ENCODE results near the gene ADAMTSL5. TPM values are rescaled to one million over a fixed set of nuclear protein-coding genes. Genes with fewer than 3 reads are reported as not detected.

The ADAMTSL5 gene
- total and polyA plus RNA-seq, 2 donors = 4.1 to 9.4 TPM

- no peak overlapping the region for H3K27ac ChIP-seq (ENCODE audit: low read depth)
- WGBS = 81% methylated on average over 16 of the region's 16 CpGs
- H3K4me3 ChIP-seq (ENCODE audit: low read depth, low read length) = no peak overlapping the region
- no peak for DNase-seq (ENCODE audit: extremely low spot score)
- no peaks in the 10 kb centered on the region for H3K4me1 ChIP-seq (ENCODE audit: insufficient read depth)
- H3K36me3 ChIP-seq (ENCODE audit: insufficient read depth) = no peaks in the 10 kb centered on the region
Observed at GRCh38 chr19:1457892-1458291, 54.9 kb downstream of the ADAMTSL5 start.

GRCh38 chr19:1457031-1457739 is 55.6 kb downstream of the ADAMTSL5 start:
- Histone ChIP-seq H3K36me3 (ENCODE audit: insufficient read depth) (no peaks in the 10 kb centered on the region), H3K27ac (ENCODE audit: low read depth) (no peak overlapping the region), H3K4me3 (ENCODE audit: low read depth, low read length) (no peak overlapping the region), H3K4me1 (ENCODE audit: insufficient read depth) (no peaks in the 10 kb centered on the region)
- no peak for DNase-seq (ENCODE audit: extremely low spot score)
- 16% methylated on average over 48 of the region's 48 CpGs for WGBS

GRCh38 chr19:1456121-1456900 is 56.5 kb downstream of the ADAMTSL5 start:
- H3K4me1 ChIP-seq (ENCODE audit: insufficient read depth) = no peaks in the 10 kb centered on the region
- WGBS = 38% methylated on average over 43 of the region's 43 CpGs
- no peak overlapping the region for H3K4me3 ChIP-seq (ENCODE audit: low read depth, low read length)
- no peak overlapping the region for H3K27ac ChIP-seq (ENCODE audit: low read depth)
- H3K36me3 ChIP-seq (ENCODE audit: insufficient read depth) = no peaks in the 10 kb centered on the region
- no peak for DNase-seq (ENCODE audit: extremely low spot score)

GRCh38 chr19:1455336-1456120 is 57.3 kb downstream of the ADAMTSL5 start:
- H3K36me3 ChIP-seq (ENCODE audit: insufficient read depth) = no peaks in the 10 kb centered on the region
- no peak overlapping the region for H3K4me3 ChIP-seq (ENCODE audit: low read depth, low read length)
- WGBS = 6% methylated on average over 42 of the region's 42 CpGs
- H3K27ac ChIP-seq (ENCODE audit: low read depth) = no peak overlapping the region
- no peaks in the 10 kb centered on the region for H3K4me1 ChIP-seq (ENCODE audit: insufficient read depth)
- no peak for DNase-seq (ENCODE audit: extremely low spot score)

Other genes with a start within 250 kb of the ADAMTSL5 start
- gene CIRBP, start 243.7 kb downstream of the ADAMTSL5 start, total RNA-seq = 267 TPM
- gene CIRBP, start 243.7 kb downstream of the ADAMTSL5 start, polyA plus RNA-seq = 536 TPM
- gene FAM174C, start 237.5 kb downstream of the ADAMTSL5 start, total RNA-seq = 4.9 TPM
- gene FAM174C, start 237.5 kb downstream of the ADAMTSL5 start, polyA plus RNA-seq = 55.9 TPM
- gene EFNA2, start 227.1 kb downstream of the ADAMTSL5 start, total RNA-seq = 0.32 TPM
- 0.09 TPM for gene EFNA2, start 227.1 kb downstream of the ADAMTSL5 start, polyA plus RNA-seq
- gene NDUFS7, start 129.1 kb downstream of the ADAMTSL5 start, total RNA-seq = 26.4 TPM
- 173 TPM for gene NDUFS7, start 129.1 kb downstream of the ADAMTSL5 start, polyA plus RNA-seq
- 10.3 TPM for gene GAMT, start 111.5 kb downstream of the ADAMTSL5 start, total RNA-seq
- 18.5 TPM for gene GAMT, start 111.5 kb downstream of the ADAMTSL5 start, polyA plus RNA-seq
- 37.0 TPM for gene DAZAP1, start 105.4 kb downstream of the ADAMTSL5 start, total RNA-seq
- 71.5 TPM for gene DAZAP1, start 105.4 kb downstream of the ADAMTSL5 start, polyA plus RNA-seq
- 507 TPM for gene RPS15, start 74.6 kb downstream of the ADAMTSL5 start, total RNA-seq
- gene RPS15, start 74.6 kb downstream of the ADAMTSL5 start, polyA plus RNA-seq = 3,233 TPM
- gene APC2, start 62.9 kb downstream of the ADAMTSL5 start, total RNA-seq = 1.2 TPM
- gene APC2, start 62.9 kb downstream of the ADAMTSL5 start, polyA plus RNA-seq = 0.66 TPM
- gene C19orf25, start 33.8 kb downstream of the ADAMTSL5 start, total RNA-seq = 15.0 TPM
- gene C19orf25, start 33.8 kb downstream of the ADAMTSL5 start, polyA plus RNA-seq = 40.5 TPM
- 1.6 TPM for gene PCSK4, start 22.7 kb downstream of the ADAMTSL5 start, total RNA-seq
- 2.7 TPM for gene PCSK4, start 22.7 kb downstream of the ADAMTSL5 start, polyA plus RNA-seq
- 4.9 TPM for gene REEP6, start 21.8 kb downstream of the ADAMTSL5 start, total RNA-seq
- 11.3 TPM for gene REEP6, start 21.8 kb downstream of the ADAMTSL5 start, polyA plus RNA-seq
- 0.37 TPM for gene PLK5, start 11.1 kb upstream of the ADAMTSL5 start, total RNA-seq
- gene PLK5, start 11.1 kb upstream of the ADAMTSL5 start, polyA plus RNA-seq = 2.3 TPM
- gene MEX3D, start 55.3 kb upstream of the ADAMTSL5 start, total RNA-seq = 24.2 TPM
- 19.1 TPM for gene MEX3D, start 55.3 kb upstream of the ADAMTSL5 start, polyA plus RNA-seq
- 32.5 TPM for gene MBD3, start 79.8 kb upstream of the ADAMTSL5 start, total RNA-seq
- gene MBD3, start 79.8 kb upstream of the ADAMTSL5 start, polyA plus RNA-seq = 76.4 TPM
- 33.3 TPM for gene UQCR11, start 92.4 kb upstream of the ADAMTSL5 start, total RNA-seq
- 144 TPM for gene UQCR11, start 92.4 kb upstream of the ADAMTSL5 start, polyA plus RNA-seq
- gene TCF3, start 139.6 kb upstream of the ADAMTSL5 start, total RNA-seq = 27.4 TPM
- gene TCF3, start 139.6 kb upstream of the ADAMTSL5 start, polyA plus RNA-seq = 50.2 TPM
- gene ONECUT3, start 240.5 kb upstream of the ADAMTSL5 start, total RNA-seq = not detected
- gene ONECUT3, start 240.5 kb upstream of the ADAMTSL5 start, polyA plus RNA-seq = not detected

Data from urinary bladder (tissue), 4 donors.